K562 (cell line): ENCODE data around the gene FAM83E. TPM values are rescaled to one million over a fixed set of nuclear protein-coding genes. Genes with fewer than 3 reads are reported as not detected.

Experiments used
- ARNT ChIP-seq, 2 experiments: fragments of 450-650 bp; IDR thresholded peaks; 2 replicates each; pipeline ENCODE4 v1.6.1; 2016; ENCODE audit warnings: mild to moderate bottlenecking in 1 of 2
- CAMTA2 ChIP-seq: fragments of 250-450 bp; sonication (Bioruptor Pico); conservative IDR thresholded peaks from 2 replicates; pipeline ENCODE4 v1.5.1; 2022
- ERF ChIP-seq: fragments of 450-650 bp; formaldehyde crosslinking; IDR thresholded peaks from 2 replicates; pipeline ENCODE4 v1.4.0; 2020; ENCODE audit warnings: mild to moderate bottlenecking, mixed read lengths
- HDAC2 ChIP-seq: fragments of 450-650 bp; IDR thresholded peaks from 2 replicates; pipeline ENCODE4 v1.6.1; 2016; ENCODE audit warnings: mild to moderate bottlenecking
- HDAC3 ChIP-seq: fragments of 450-650 bp; IDR thresholded peaks from 2 replicates; pipeline ENCODE4 v1.6.1; 2018; ENCODE audit warnings: borderline replicate concordance, mild to moderate bottlenecking, moderate library complexity; ENCODE audit not compliant: partially characterized antibody
- HDAC6 ChIP-seq: IDR thresholded peaks from 2 replicates; pipeline ENCODE4 v1.6.1; 2012; ENCODE audit warnings: low read depth, mild to moderate bottlenecking, control low read depth, inconsistent platforms, low read length, moderate library complexity
- HDAC8 ChIP-seq: fragments of 450-650 bp; IDR thresholded peaks from 2 replicates; pipeline ENCODE4 v1.6.1; 2016; ENCODE audit warnings: mild to moderate bottlenecking, missing genetic modification characterization, moderate library complexity, missing compliant biosample characterization
- HMG20A ChIP-seq: fragments of 450-650 bp; formaldehyde crosslinking; conservative IDR thresholded peaks from 2 replicates; pipeline ENCODE4 v1.4.0; 2020; ENCODE audit warnings: mild to moderate bottlenecking, mixed read lengths
- MYBL2 ChIP-seq, 2 experiments: fragments of 450-650 bp in 1 of 2; sonication (generic) in 1 of 2; formaldehyde crosslinking in 1 of 2; IDR thresholded peaks; 2 replicates each; pipeline versions ENCODE4 v1.6.1 to v1.8.1; 2017 to 2022; ENCODE audit warnings: borderline replicate concordance in 1 of 2, inconsistent platforms in 1 of 2, low read depth in 1 of 2, mild to moderate bottlenecking in 1 of 2, missing genetic modification reagents in 1 of 2, moderate library complexity in 1 of 2
- NFATC3 ChIP-seq: fragments of 450-650 bp; IDR thresholded peaks from 2 replicates; pipeline ENCODE4 v1.6.1; 2017; ENCODE audit warnings: mild to moderate bottlenecking
- NR4A1 ChIP-seq, 2 experiments: fragments of 250-450 bp in 1 of 2; fragments of 450-650 bp in 1 of 2; sonication (Bioruptor Pico) in 1 of 2; IDR thresholded peaks; 2 replicates each; pipeline versions ENCODE4 v1.4.0 to v1.6.1; 2016 to 2020; ENCODE audit warnings: mild to moderate bottlenecking in 2 of 2, missing compliant biosample characterization in 1 of 2, missing genetic modification characterization in 1 of 2, moderate library complexity in 1 of 2
- RNF2 ChIP-seq: sonication (generic); IDR thresholded peaks from 2 replicates; pipeline ENCODE4 v1.6.1; 2016
- SMARCA4 ChIP-seq: fragments of 450-650 bp; IDR thresholded peaks from 2 replicates; pipeline ENCODE4 v1.6.1; 2016
- SNRNP70 ChIP-seq: fragments of 200-400 bp; formaldehyde crosslinking; optimal IDR thresholded peaks from 2 replicates; pipeline ENCODE3; 2017; ENCODE audit warnings: low read depth, low read length
- SREBF1 ChIP-seq: fragments of 150-350 bp; IDR thresholded peaks from 2 replicates; pipeline ENCODE4 v1.6.1; 2014; ENCODE audit warnings: antibody characterized with exemption, low read depth, low read length, borderline replicate concordance
- TAF7 ChIP-seq: fragments of 450-650 bp; IDR thresholded peaks from 2 replicates; pipeline ENCODE4 v1.6.1; 2016; ENCODE audit warnings: missing genetic modification characterization, missing compliant biosample characterization
- TEAD2 ChIP-seq: fragments of 450-650 bp; IDR thresholded peaks from 2 replicates; pipeline ENCODE4 v1.6.1; 2016; ENCODE audit warnings: missing genetic modification characterization, control low read depth, missing compliant biosample characterization
- TRIM28 ChIP-seq: fragments of 450-650 bp; IDR thresholded peaks from 2 replicates; pipeline ENCODE4 v1.6.1; 2017
- ZNF282 ChIP-seq: sonication (generic); formaldehyde crosslinking; IDR thresholded peaks from 2 replicates; pipeline ENCODE4 v1.8.1; 2023; ENCODE audit warnings: missing genetic modification reagents
- ZNF583 ChIP-seq: fragments of 250-450 bp; sonication (Bioruptor Pico); IDR thresholded peaks from 2 replicates; pipeline ENCODE4 v1.4.0; 2020
- ZNF764 ChIP-seq: fragments of 250-450 bp; sonication (Bioruptor Pico); IDR thresholded peaks from 2 replicates; pipeline ENCODE4 v1.4.0; 2020; ENCODE audit warnings: low read depth, mild to moderate bottlenecking, moderate library complexity
- polyA plus RNA-seq, 8 experiments: library from polyadenylated mRNA; depleted of rRNA in 4 of 8; stranded (reverse) in 5 of 8; unstranded in 3 of 8; fragments of >200 nt; fragmentation: Nextera tagmentation in 2 of 8; fragmentation: Illumina TruSeq in 1 of 8; extraction: Ambion mirVana in 2 of 8; extraction: Trizol in 1 of 8; gene quantifications; 2 replicates each; pipeline versions ENCODE4 v1.2.1 to v1.2.3, GENCODE V29; 2011 to 2014; ENCODE audit warnings: inconsistent platforms in 1 of 8, missing spikeins in 1 of 8
- total RNA-seq, 7 experiments: library from RNA; depleted of rRNA in 6 of 7; stranded (reverse); fragments of >200 nt in 6 of 7; fragmentation: Illumina TruSeq in 2 of 7; extraction: Trizol in 2 of 7; gene quantifications; 2 replicates each; pipeline versions ENCODE4 v1.2.1 to v1.2.3, GENCODE V29; 2011 to 2021; ENCODE audit warnings: low replicate concordance in 1 of 7

The FAM83E gene
- total and polyA plus RNA-seq, 9 of the 15 experiments (the other 6 are each of a cell fraction or from before 2014, with no cell fraction given): 0.15 to 0.87 (median 0.29) TPM; not detected in 4

- TF ChIP-seq HMG20A (CRISPR knock-in tag) (no peak), SNRNP70 (no peak), TEAD2 (no peak), NFATC3 (no peak), ZNF282 (CRISPR knock-in tag) (no peak), SMARCA4 (no peak), HDAC3 (no peak), SREBF1 (no peak), NR4A1 (CRISPR knock-in tag; IDR thresholded peaks at IDR 0.05) (no peak), NR4A1 (tag; IDR thresholded peaks at IDR 0.05) (no peak), ZNF764 (CRISPR knock-in tag) (no peak), ERF (CRISPR knock-in tag) (no peak), RNF2 (peak; percentile 80), CAMTA2 (no peak), HDAC2 (peak; percentile 11; the same call in 1 of the 2 replicates), ARNT (IDR thresholded peaks at IDR 0.05) (peak in 1 of 2 experiments; percentile 81; a peak in 1 of 4 replicates), TRIM28 (no peak), MYBL2 (IDR thresholded peaks at IDR 0.05; ENCODE audit: low read depth) (no peak), MYBL2 (CRISPR knock-in tag; IDR thresholded peaks at IDR 0.05; ENCODE audit: borderline replicate concordance) (no peak), TAF7 (tag) (no peak), ZNF583 (no peak), HDAC8 (tag) (no peak), HDAC6 (no peak)
Measured at GRCh38 chr19:48637449-48637947, 22.6 kb upstream of the FAM83E start (continued).
